OCI-LY7 (cell line): ENCODE data around the gene COL4A2. TPM values are rescaled to one million over a fixed set of nuclear protein-coding genes. Genes with fewer than 3 reads are reported as not detected.

Source experiments
- BruUV-seq: library from RNA; stranded (reverse); fragments of 400-500 nt; replicated peaks from 2 replicates; lab custom pipeline; 2021; lab: Mats Ljungman, UMichigan
- CTCF ChIA-PET: fragments of 300-600 bp; sonication (Branson Sonifier 250); formaldehyde crosslinking; loops from one replicate; lab custom pipeline; 2022; ENCODE audit warnings: antibody characterized with exemption; ENCODE audit not compliant: unreplicated experiment; lab: Charles Lee
- POLR2A ChIA-PET: fragments of 300-600 bp; sonication (Branson Sonifier 250); formaldehyde crosslinking; loops from one replicate; lab custom pipeline; 2022; ENCODE audit warnings: antibody characterized with exemption; lab: Charles Lee
- DNase-seq: peaks from one replicate; pipeline ENCODE4 v3.0.0-alpha.2; 2015; ENCODE audit warnings: low spot score
- H2AFZ ChIP-seq: fragments of 200-600 bp; sonication (generic), shearing (Covaris generic); 2 replicates; pipeline ENCODE4 v1.6.1; 2014; ENCODE audit warnings: mild to moderate bottlenecking, antibody characterized with exemption, low read length, moderate library complexity
- H3K27ac ChIP-seq: fragments of 200-600 bp; sonication (generic); 2 replicates; pipeline ENCODE4 v1.5.1; 2014; ENCODE audit warnings: mixed run types, low read depth, mild to moderate bottlenecking, moderate library complexity, low read length, inconsistent platforms; ENCODE audit not compliant: poor library complexity, severe bottlenecking
- H3K36me3 ChIP-seq: fragments of 200-600 bp; sonication (generic); 2 replicates; pipeline ENCODE4 v1.6.1; 2014; ENCODE audit warnings: mild to moderate bottlenecking, antibody characterized with exemption, low read length, moderate library complexity, mixed read lengths; ENCODE audit not compliant: insufficient read depth
- H3K4me1 ChIP-seq: fragments of 200-600 bp; sonication (generic); 2 replicates; pipeline ENCODE4 v1.5.1; 2014; ENCODE audit warnings: mild to moderate bottlenecking, low read length; ENCODE audit not compliant: insufficient read depth, poor library complexity, severe bottlenecking
- H3K4me2 ChIP-seq: fragments of 200-600 bp; sonication (generic); 2 replicates; pipeline ENCODE4 v1.6.1; 2014; ENCODE audit warnings: mild to moderate bottlenecking, low read length
- H3K4me3 ChIP-seq: fragments of 200-600 bp; sonication (generic); 2 replicates; pipeline ENCODE4 v1.5.1; 2014; ENCODE audit warnings: mild to moderate bottlenecking, low read depth, low read length; ENCODE audit not compliant: poor library complexity, severe bottlenecking
- H3K79me2 ChIP-seq: fragments of 200-600 bp; sonication (generic); 2 replicates; pipeline ENCODE4 v1.6.1; 2016; ENCODE audit warnings: low read depth, mild to moderate bottlenecking, low read length, moderate library complexity, mixed read lengths; ENCODE audit not compliant: insufficient read depth
- H3K9me2 ChIP-seq: fragments of 200-600 bp; sonication (generic); 2 replicates; pipeline ENCODE4 v1.6.1; 2016; ENCODE audit warnings: mild to moderate bottlenecking, low read length, mixed read lengths; ENCODE audit not compliant: insufficient read depth
- H3K9me3 ChIP-seq: fragments of 200-600 bp; sonication (generic); 2 replicates; pipeline ENCODE4 v1.6.1; 2014; ENCODE audit warnings: mild to moderate bottlenecking, mixed run types, low read length, mixed read lengths
- H4K20me1 ChIP-seq: fragments of 200-600 bp; sonication (generic); 2 replicates; pipeline ENCODE4 v1.6.1; 2014; ENCODE audit warnings: mild to moderate bottlenecking, antibody characterized with exemption, low read length, moderate library complexity, mixed read lengths; ENCODE audit not compliant: insufficient read depth
- EZH2phosphoT487 ChIP-seq: fragments of 200-600 bp; sonication (generic); IDR thresholded peaks from 2 replicates; pipeline ENCODE4 v1.6.1; 2018; ENCODE audit warnings: low read depth, borderline replicate concordance, mild to moderate bottlenecking, mixed run types, antibody characterized with exemption, low read length, moderate library complexity, mixed read lengths
- intact Hi-C: fragments of 100-400 bp; cut with micrococcal nuclease; formaldehyde crosslinking; loops from one replicate; pipeline ENCODE4 v1.10.0; 2022; ENCODE audit not compliant: unreplicated experiment
- total RNA-seq, 2 experiments: library from RNA; depleted of rRNA in 1 of 2; stranded (reverse); fragments of >200 nt in 1 of 2; shearing (Covaris generic) in 1 of 2; gene quantifications; 2 replicates each; pipeline ENCODE4 v1.2.3, GENCODE V29; 2014 to 2022
- TF ChIP-seq, protein P1 (sequence below): fragments of 200-600 bp; sonication (generic); conservative IDR thresholded peaks from 2 replicates; pipeline ENCODE4 v1.5.1; 2014; ENCODE audit warnings: mild to moderate bottlenecking, antibody characterized with exemption, low read length, moderate library complexity, mixed read lengths

COL4A2 gene
- total RNA-seq, 2 experiments from 2014 or later, result 0.34 TPM; not detected in 1

- Histone ChIP-seq H3K27ac (no peak overlapping the region), H4K20me1 (no peaks in the 10 kb centered on the region), H3K9me2 (no peaks in the 10 kb centered on the region), H3K4me3 (no peak overlapping the region), H3K4me1 (peaks cover 35% of the 10 kb centered on the region), H3K4me2 (no peak overlapping the region), H3K79me2 (no peaks in the 10 kb centered on the region), H2AFZ (no peak overlapping the region), H3K36me3 (no peaks in the 10 kb centered on the region), H3K9me3 (no peaks in the 10 kb centered on the region)
- BruUV-seq, result no TSS peak
- ChIA-PET CTCF (no interaction called here), POLR2A (no interaction called here)
- intact Hi-C loops, result loop anchor here (5.0 kb wide), 2 partner anchors 147 to 242 kb away; partner anchors contain the start of genes ING1 and NAXD
- no peak for DNase-seq
- TF ChIP-seq, protein P1, sequence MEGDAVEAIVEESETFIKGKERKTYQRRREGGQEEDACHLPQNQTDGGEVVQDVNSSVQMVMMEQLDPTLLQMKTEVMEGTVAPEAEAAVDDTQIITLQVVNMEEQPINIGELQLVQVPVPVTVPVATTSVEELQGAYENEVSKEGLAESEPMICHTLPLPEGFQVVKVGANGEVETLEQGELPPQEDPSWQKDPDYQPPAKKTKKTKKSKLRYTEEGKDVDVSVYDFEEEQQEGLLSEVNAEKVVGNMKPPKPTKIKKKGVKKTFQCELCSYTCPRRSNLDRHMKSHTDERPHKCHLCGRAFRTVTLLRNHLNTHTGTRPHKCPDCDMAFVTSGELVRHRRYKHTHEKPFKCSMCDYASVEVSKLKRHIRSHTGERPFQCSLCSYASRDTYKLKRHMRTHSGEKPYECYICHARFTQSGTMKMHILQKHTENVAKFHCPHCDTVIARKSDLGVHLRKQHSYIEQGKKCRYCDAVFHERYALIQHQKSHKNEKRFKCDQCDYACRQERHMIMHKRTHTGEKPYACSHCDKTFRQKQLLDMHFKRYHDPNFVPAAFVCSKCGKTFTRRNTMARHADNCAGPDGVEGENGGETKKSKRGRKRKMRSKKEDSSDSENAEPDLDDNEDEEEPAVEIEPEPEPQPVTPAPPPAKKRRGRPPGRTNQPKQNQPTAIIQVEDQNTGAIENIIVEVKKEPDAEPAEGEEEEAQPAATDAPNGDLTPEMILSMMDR, result no peak
- TF ChIP-seq EZH2phosphoT487, result no peak
Observed at GRCh38 chr13:110470272-110471009, 163.4 kb downstream of the COL4A2 start.

GRCh38 chr13:110471156-110471832, 164.2 kb downstream of the COL4A2 start:
- no TSS peak for BruUV-seq
- Histone ChIP-seq H3K4me3 (no peak overlapping the region), H3K9me3 (no peaks in the 10 kb centered on the region), H2AFZ (no peak overlapping the region), H3K36me3 (no peaks in the 10 kb centered on the region), H4K20me1 (no peaks in the 10 kb centered on the region), H3K79me2 (no peaks in the 10 kb centered on the region), H3K27ac (peak overlapping the region; percentile 39), H3K4me1 (peaks cover 43% of the 10 kb centered on the region), H3K4me2 (peak overlapping the region; percentile 62), H3K9me2 (no peaks in the 10 kb centered on the region)
- DNase-seq, result no peak
- POLR2A ChIA-PET, result no interaction called here
- intact Hi-C loops, result loop anchor here (5.0 kb wide), 2 partner anchors 146 to 241 kb away; partner anchors contain the start of genes ING1 and NAXD
- TF ChIP-seq EZH2phosphoT487, result no peak
- TF ChIP-seq, protein P1, result no peak
- CTCF ChIA-PET, result no interaction called here
